ENCODE measurements around the gene ROBO4. TPM values are rescaled to one million over a fixed set of nuclear protein-coding genes. Genes with fewer than 3 reads are reported as not detected.

The ROBO4 gene
- total RNA-seq, 1 donor from 2014 or later, result 186 TPM

- DNase-seq (ENCODE audit: low read depth, low spot score), result no peak
Observed at GRCh38 chr11:124874571-124875255, 23.0 kb downstream of the ROBO4 start.

GRCh38 chr11:124873951-124874350 is 23.7 kb downstream of the ROBO4 start:
- DNase-seq (ENCODE audit: low read depth, low spot score), result no peak

GRCh38 chr11:124872741-124873140 is 24.9 kb downstream of the ROBO4 start:
- DNase-seq (ENCODE audit: low read depth, low spot score), result no peak

- no peak for DNase-seq (ENCODE audit: low read depth, low spot score)
Observed at GRCh38 chr11:124872280-124872679, 25.4 kb downstream of the ROBO4 start.

GRCh38 chr11:124870430-124870829 is 27.2 kb downstream of the ROBO4 start:
- no peak for DNase-seq (ENCODE audit: low read depth, low spot score)

- DNase-seq (ENCODE audit: low read depth, low spot score), result no peak
Observed at GRCh38 chr11:124869856-124870387, 27.7 kb downstream of the ROBO4 start.

- no peak for DNase-seq (ENCODE audit: low read depth, low spot score)
Observed at GRCh38 chr11:124869331-124869730, 28.3 kb downstream of the ROBO4 start.

GRCh38 chr11:124868331-124869274 is 29.1 kb downstream of the ROBO4 start:
- DNase-seq (ENCODE audit: low read depth, low spot score), result no peak

GRCh38 chr11:124867700-124868099 is 30.0 kb downstream of the ROBO4 start:
- DNase-seq (ENCODE audit: low read depth, low spot score), result no peak

- DNase-seq (ENCODE audit: low read depth, low spot score), result no peak
Observed at GRCh38 chr11:124865902-124866851, 31.5 kb downstream of the ROBO4 start.

- no peak for DNase-seq (ENCODE audit: low read depth, low spot score)
Observed at GRCh38 chr11:124865181-124865901, 32.3 kb downstream of the ROBO4 start, which contains the start of gene ROBO3. Gene ROBO3, plus strand, starts transcription at chr11:124865432. Its CDS starts 146 bp downstream, at chr11:124865578.

GRCh38 chr11:124864892-124865180 is 32.8 kb downstream of the ROBO4 start:
- DNase-seq (ENCODE audit: low read depth, low spot score), result no peak

- DNase-seq (ENCODE audit: low read depth, low spot score), result no peak
Observed at GRCh38 chr11:124864176-124864891, 33.3 kb downstream of the ROBO4 start.

GRCh38 chr11:124863826-124864165 is 33.9 kb downstream of the ROBO4 start:
- DNase-seq (ENCODE audit: low read depth, low spot score), result no peak

GRCh38 chr11:124863137-124863825 is 34.4 kb downstream of the ROBO4 start:
- DNase-seq (ENCODE audit: low read depth, low spot score), result no peak

GRCh38 chr11:124861670-124862069 is 36.0 kb downstream of the ROBO4 start:
- DNase-seq (ENCODE audit: low read depth, low spot score), result no peak

GRCh38 chr11:124859171-124859570 is 38.5 kb downstream of the ROBO4 start:
- no peak for DNase-seq (ENCODE audit: low read depth, low spot score)

GRCh38 chr11:124846070-124846673 is 51.5 kb downstream of the ROBO4 start:
- no peak for DNase-seq (ENCODE audit: low read depth, low spot score)

- no peak for DNase-seq (ENCODE audit: low read depth, low spot score)
Observed at GRCh38 chr11:124844664-124845079, 53.0 kb downstream of the ROBO4 start.

All from pulmonary artery endothelial cell (primary cell).